HL-60/S4 treated with phorbol 12-myristate 13-acetate at 8.2 ng/mL for 4 days and 3 days (cell line): Measurements from ENCODE around the gene SARM1.

Experiments used
- in situ Hi-C: fragments of 300-500 bp; cut with MboI; formaldehyde crosslinking; loops from 2 replicates; pipeline ENCODE4 v1.15.0; 2022; ENCODE audit warnings: low sequenced_read_pairs

SARM1 gene

GRCh38 chr17:28340374-28340773 lies 31.1 kb upstream of the SARM1 start:
- in situ Hi-C loops = no loop called here

- in situ Hi-C loops = no loop called here
Measured at GRCh38 chr17:28341516-28341915, 30.0 kb upstream of the SARM1 start.

- in situ Hi-C loops = no loop called here
Measured at GRCh38 chr17:28342313-28342712, 29.2 kb upstream of the SARM1 start.

- in situ Hi-C loops = no loop called here
Measured at GRCh38 chr17:28343491-28343932, 28.0 kb upstream of the SARM1 start.

- in situ Hi-C loops = no loop called here
Measured at GRCh38 chr17:28344011-28344410, 27.5 kb upstream of the SARM1 start.

GRCh38 chr17:28344435-28344901 lies 27.0 kb upstream of the SARM1 start:
- in situ Hi-C loops = no loop called here

- in situ Hi-C loops = no loop called here
Measured at GRCh38 chr17:28345419-28346198, 25.9 kb upstream of the SARM1 start.

- in situ Hi-C loops = no loop called here
Measured at GRCh38 chr17:28346199-28346580, 25.3 kb upstream of the SARM1 start.

GRCh38 chr17:28346746-28347246 lies 24.7 kb upstream of the SARM1 start:
- in situ Hi-C loops = no loop called here

- in situ Hi-C loops = no loop called here
Measured at GRCh38 chr17:28347261-28347891, 24.1 kb upstream of the SARM1 start.

GRCh38 chr17:28348979-28349378 lies 22.5 kb upstream of the SARM1 start:
- in situ Hi-C loops = no loop called here

- in situ Hi-C loops = no loop called here
Measured at GRCh38 chr17:28350271-28350670, 21.2 kb upstream of the SARM1 start.

- in situ Hi-C loops = no loop called here
Measured at GRCh38 chr17:28357061-28357900, 14.2 kb upstream of the SARM1 start, which contains the start of gene POLDIP2. Gene POLDIP2, minus strand, starts transcription at chr17:28357527. Its CDS starts 79 bp downstream, at chr17:28357448.

GRCh38 chr17:28357901-28358197 lies 13.6 kb upstream of the SARM1 start:
- in situ Hi-C loops = no loop called here

- in situ Hi-C loops = no loop called here
Measured at GRCh38 chr17:28363186-28363585, 8.3 kb upstream of the SARM1 start.

- in situ Hi-C loops = no loop called here
Measured at GRCh38 chr17:28363776-28364650, 7.5 kb upstream of the SARM1 start.

- in situ Hi-C loops = no loop called here
Measured at GRCh38 chr17:28364665-28365363, 6.7 kb upstream of the SARM1 start, which contains the start of gene SEBOX. Gene SEBOX, minus strand, starts transcription at chr17:28365199. Its CDS starts 48 bp downstream, at chr17:28365151.

GRCh38 chr17:28365487-28365886 lies 6.0 kb upstream of the SARM1 start:
- in situ Hi-C loops = no loop called here

GRCh38 chr17:28366605-28367004 lies 4.9 kb upstream of the SARM1 start:
- in situ Hi-C loops = no loop called here
